Cardiac muscle cell (in vitro differentiated cells and primary cell): ENCODE data around the gene QRICH1. TPM values are rescaled to one million over a fixed set of nuclear protein-coding genes. Genes with fewer than 3 reads are reported as not detected.

Source experiments
- DNase-seq, 2 donors: peaks; one replicate each; pipeline versions ENCODE4 v3.0.0 to v3.0.0-alpha.2; 2010 to 2017; ENCODE audit warnings: low read depth in 1 of 2, low spot score in 1 of 2
- H3K27ac ChIP-seq: fragments of 200-600 bp; sonication (generic); 2 replicates; pipeline ENCODE4 v1.5.1; 2016
- H3K27me3 ChIP-seq: fragments of 200-600 bp; sonication (generic); 2 replicates; pipeline ENCODE4 v1.6.0; 2016; ENCODE audit warnings: control low read depth
- H3K36me3 ChIP-seq: fragments of 200-600 bp; sonication (generic); 2 replicates; pipeline ENCODE4 v1.5.1; 2016; ENCODE audit warnings: control low read depth
- H3K4me1 ChIP-seq: fragments of 200-600 bp; sonication (generic); 2 replicates; pipeline ENCODE4 v1.8.1; 2017; ENCODE audit warnings: low read depth, mild to moderate bottlenecking, mixed run types
- H3K4me3 ChIP-seq: fragments of 200-600 bp; sonication (generic); 2 replicates; pipeline ENCODE4 v1.5.1; 2016; ENCODE audit warnings: mild to moderate bottlenecking
- H3K9me3 ChIP-seq: fragments of 200-600 bp; sonication (generic); 2 replicates; pipeline ENCODE4 v1.5.1; 2017; ENCODE audit warnings: low read depth, mild to moderate bottlenecking, control low read depth
- CTCF ChIP-seq: IDR thresholded peaks from 2 replicates; pipeline ENCODE4 v1.5.1; 2012; ENCODE audit warnings: low read depth, mild to moderate bottlenecking, low read length
- polyA plus RNA-seq: library from polyadenylated mRNA; unstranded; fragments of >200 nt; fragmentation: Nextera tagmentation; extraction: Ambion mirVana; gene quantifications from 2 replicates; pipeline ENCODE4 v1.2.1, GENCODE V29; 2016
- total RNA-seq: library from RNA; depleted of rRNA; stranded (reverse); fragments of >200 nt; gene quantifications from 2 replicates; pipeline ENCODE4 v1.2.3, GENCODE V29; 2016

Gene QRICH1
- total and polyA plus RNA-seq, 2 experiments from 2014 or later = 44.3 to 116 TPM

GRCh38 chr3:49005998-49006397 is 87.9 kb downstream of the QRICH1 start:
- H3K9me3 ChIP-seq = no peaks in the 10 kb centered on the region
- no peaks in the 10 kb centered on the region for H3K36me3 ChIP-seq
- H3K27me3 ChIP-seq = no peaks in the 10 kb centered on the region
- H3K4me1 ChIP-seq = no peaks in the 10 kb centered on the region
- no peak for DNase-seq
- H3K27ac ChIP-seq = no peak overlapping the region
- TF ChIP-seq CTCF = no peak
- H3K4me3 ChIP-seq = no peak overlapping the region

- DNase-seq = no peak
- Histone ChIP-seq H3K27me3 (no peaks in the 10 kb centered on the region), H3K4me1 (no peaks in the 10 kb centered on the region), H3K4me3 (no peak overlapping the region), H3K9me3 (no peaks in the 10 kb centered on the region), H3K36me3 (no peaks in the 10 kb centered on the region), H3K27ac (no peak overlapping the region)
- no peak for TF ChIP-seq CTCF
Observed at GRCh38 chr3:49005303-49005680, 88.6 kb downstream of the QRICH1 start.

GRCh38 chr3:49004352-49005302 is 89.2 kb downstream of the QRICH1 start:
- no peaks in the 10 kb centered on the region for H3K27me3 ChIP-seq
- no peak for DNase-seq
- H3K4me3 ChIP-seq = no peak overlapping the region
- no peaks in the 10 kb centered on the region for H3K36me3 ChIP-seq
- no peaks in the 10 kb centered on the region for H3K4me1 ChIP-seq
- H3K27ac ChIP-seq = no peak overlapping the region
- H3K9me3 ChIP-seq = no peaks in the 10 kb centered on the region
- TF ChIP-seq CTCF = no peak

GRCh38 chr3:49001155-49001554 is 92.7 kb downstream of the QRICH1 start:
- no peak for TF ChIP-seq CTCF
- no peak for DNase-seq
- no peaks in the 10 kb centered on the region for H3K4me1 ChIP-seq
- H3K4me3 ChIP-seq = no peak overlapping the region
- H3K27ac ChIP-seq = no peak overlapping the region
- H3K27me3 ChIP-seq = no peaks in the 10 kb centered on the region
- no peaks in the 10 kb centered on the region for H3K9me3 ChIP-seq
- peaks cover 3% of the 10 kb centered on the region for H3K36me3 ChIP-seq

GRCh38 chr3:48999085-48999858 is 94.6 kb downstream of the QRICH1 start:
- Histone ChIP-seq H3K4me1 (no peaks in the 10 kb centered on the region), H3K9me3 (no peaks in the 10 kb centered on the region), H3K27ac (no peak overlapping the region), H3K4me3 (no peak overlapping the region), H3K27me3 (no peaks in the 10 kb centered on the region), H3K36me3 (peaks cover 3% of the 10 kb centered on the region)
- DNase-seq = no peak
- TF ChIP-seq CTCF = no peak
